ENCODE results near the gene KRTAP10-8.
"Not testable (repeated sequence)": the region's sequence is repeated elsewhere in the genome, so short reads cannot be mapped to it uniquely, and the experiment has no call there.

KRTAP10-8 gene

GRCh38 chr21:44612029-44612486 lies at the start of gene KRTAP10-8:
Gene KRTAP10-8 (plus strand): TSS chr21:44612079. CDS start chr21:44612101, 22 bp downstream.
- DNase-seq, result no peak

GRCh38 chr21:44564099-44564498 lies 47.8 kb upstream of the KRTAP10-8 start:
- DNase-seq, result no peak

- DNase-seq, result peak; percentile 44
Measured at GRCh38 chr21:44564886-44565598, 46.8 kb upstream of the KRTAP10-8 start.

- DNase-seq, result peak; percentile 50
Measured at GRCh38 chr21:44566403-44566802, 45.5 kb upstream of the KRTAP10-8 start.

GRCh38 chr21:44567481-44568171 lies 44.3 kb upstream of the KRTAP10-8 start:
- no peak for DNase-seq

- no peak for DNase-seq
Measured at GRCh38 chr21:44568261-44568660, 43.6 kb upstream of the KRTAP10-8 start.

GRCh38 chr21:44568667-44569556 lies 43.0 kb upstream of the KRTAP10-8 start:
- DNase-seq, result no peak

GRCh38 chr21:44569861-44570517 lies 41.9 kb upstream of the KRTAP10-8 start:
- no peak for DNase-seq

GRCh38 chr21:44571296-44571695 lies 40.6 kb upstream of the KRTAP10-8 start:
- no peak for DNase-seq

GRCh38 chr21:44571844-44572782 lies 39.8 kb upstream of the KRTAP10-8 start:
- no peak for DNase-seq

GRCh38 chr21:44572959-44573583 lies 38.8 kb upstream of the KRTAP10-8 start:
- DNase-seq, result no peak

- not testable (repeated sequence) for DNase-seq
Measured at GRCh38 chr21:44573630-44574456, 38.0 kb upstream of the KRTAP10-8 start, which contains the start of gene KRTAP10-4. Gene KRTAP10-4 (plus strand): TSS chr21:44573729. CDS start chr21:44573759, 30 bp downstream.

GRCh38 chr21:44574457-44575306 lies 37.2 kb upstream of the KRTAP10-8 start:
- DNase-seq, result no peak

GRCh38 chr21:44575307-44576024 lies 36.4 kb upstream of the KRTAP10-8 start:
- DNase-seq, result no peak

GRCh38 chr21:44576025-44576420 lies 35.9 kb upstream of the KRTAP10-8 start:
- DNase-seq, result no peak

GRCh38 chr21:44578371-44579055 lies 33.4 kb upstream of the KRTAP10-8 start:
- no peak for DNase-seq

GRCh38 chr21:44579056-44579832 lies 32.6 kb upstream of the KRTAP10-8 start:
- no peak for DNase-seq

Data from suppressor macrophage treated with lipopolysaccharide for 4 hours (primary cell).